Stimulated activated CD8-positive, alpha-beta memory T cell treated with anti-CD3 and anti-CD28 coated beads, Interleukin-15, amount 100 ng/mL, for 1 hour (primary cell): Measurements from ENCODE around the gene WFIKKN2.

ENCODE experiments used
- DNase-seq: peaks from one replicate; pipeline ENCODE4 v3.0.0-alpha.2; 2020; ENCODE audit warnings: low read depth

WFIKKN2 gene

DNA sequence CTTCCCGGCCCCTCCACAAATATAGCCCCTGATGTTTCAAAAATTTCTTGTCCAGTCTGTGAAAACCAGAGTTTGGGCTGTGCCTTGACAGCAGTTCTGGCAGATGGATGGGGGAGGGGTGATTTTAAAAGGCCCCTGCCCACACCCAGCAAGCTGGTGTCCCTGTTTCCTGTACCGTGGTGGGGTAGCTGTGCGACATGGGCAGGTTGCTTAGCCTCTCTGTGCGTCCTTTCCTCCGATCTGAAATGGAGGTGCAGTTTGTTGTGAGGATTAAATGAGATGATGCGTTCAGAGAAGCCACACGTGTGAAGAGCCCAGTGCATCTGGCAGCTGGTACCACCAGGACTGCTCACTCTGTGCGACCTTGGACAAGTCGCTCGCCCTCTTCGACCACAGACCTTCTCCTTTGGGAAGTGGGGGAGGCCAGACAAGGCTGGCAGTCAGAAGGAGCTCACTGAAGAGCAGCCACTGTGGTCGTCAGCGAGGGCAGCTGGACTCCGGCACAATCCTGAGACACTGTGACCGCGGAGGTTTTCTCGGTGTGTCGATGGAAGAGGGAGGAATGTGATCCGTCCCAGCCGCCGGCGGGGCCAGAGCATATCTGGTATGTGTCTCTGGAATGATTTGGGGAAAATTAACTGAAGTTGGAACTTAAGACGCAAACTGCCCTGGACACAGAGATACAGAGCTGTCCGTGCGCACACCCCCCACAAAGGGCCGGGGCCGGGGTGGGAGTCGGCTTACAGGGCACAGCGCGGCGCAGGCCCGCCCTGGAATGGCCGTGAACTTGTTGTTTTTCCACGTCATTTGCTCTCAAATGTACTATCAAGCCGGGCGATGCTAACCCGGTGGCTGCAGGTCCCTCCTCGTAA, 721 bp upstream of the WFIKKN2 start:
- no peak for DNase-seq

- DNase-seq, result no peak
Observed at GRCh38 chr17:50836826-50837225, 1.4 kb downstream of the WFIKKN2 start.

DNA sequence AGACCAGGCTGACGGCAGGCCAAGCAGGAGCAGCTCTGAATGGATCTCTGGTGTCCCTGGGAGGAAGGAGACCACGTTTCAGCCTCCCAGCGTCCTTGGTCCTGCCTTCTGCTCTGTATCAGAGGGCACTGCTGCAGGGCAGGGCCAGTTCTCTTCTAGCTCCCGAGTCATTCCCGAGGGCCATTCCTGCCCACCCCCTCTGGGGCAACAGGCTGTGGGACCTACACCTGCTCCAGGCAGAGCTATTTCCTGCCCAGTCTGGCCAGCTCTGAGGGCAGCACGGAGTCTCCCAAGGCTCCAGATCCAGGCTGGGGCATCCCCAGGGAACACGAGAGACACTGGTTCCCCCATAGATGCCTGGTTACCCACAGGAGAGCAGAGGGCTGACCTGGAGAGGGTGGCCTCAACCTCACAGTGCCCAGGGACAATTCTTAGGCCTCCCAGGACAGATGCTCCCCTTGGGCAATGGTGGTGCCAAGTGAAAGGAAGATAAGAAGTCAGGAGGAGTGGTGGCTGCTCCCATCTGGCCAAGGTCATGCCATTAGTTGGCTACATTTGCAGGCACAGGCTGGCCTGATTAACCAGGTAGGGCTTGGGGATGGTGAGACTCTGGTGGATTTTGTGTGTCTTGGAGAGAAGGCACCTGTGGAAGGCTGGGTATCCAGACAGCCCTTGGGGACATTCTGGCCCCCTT, 2.0 kb downstream of the WFIKKN2 start:
- no peak for DNase-seq

DNA sequence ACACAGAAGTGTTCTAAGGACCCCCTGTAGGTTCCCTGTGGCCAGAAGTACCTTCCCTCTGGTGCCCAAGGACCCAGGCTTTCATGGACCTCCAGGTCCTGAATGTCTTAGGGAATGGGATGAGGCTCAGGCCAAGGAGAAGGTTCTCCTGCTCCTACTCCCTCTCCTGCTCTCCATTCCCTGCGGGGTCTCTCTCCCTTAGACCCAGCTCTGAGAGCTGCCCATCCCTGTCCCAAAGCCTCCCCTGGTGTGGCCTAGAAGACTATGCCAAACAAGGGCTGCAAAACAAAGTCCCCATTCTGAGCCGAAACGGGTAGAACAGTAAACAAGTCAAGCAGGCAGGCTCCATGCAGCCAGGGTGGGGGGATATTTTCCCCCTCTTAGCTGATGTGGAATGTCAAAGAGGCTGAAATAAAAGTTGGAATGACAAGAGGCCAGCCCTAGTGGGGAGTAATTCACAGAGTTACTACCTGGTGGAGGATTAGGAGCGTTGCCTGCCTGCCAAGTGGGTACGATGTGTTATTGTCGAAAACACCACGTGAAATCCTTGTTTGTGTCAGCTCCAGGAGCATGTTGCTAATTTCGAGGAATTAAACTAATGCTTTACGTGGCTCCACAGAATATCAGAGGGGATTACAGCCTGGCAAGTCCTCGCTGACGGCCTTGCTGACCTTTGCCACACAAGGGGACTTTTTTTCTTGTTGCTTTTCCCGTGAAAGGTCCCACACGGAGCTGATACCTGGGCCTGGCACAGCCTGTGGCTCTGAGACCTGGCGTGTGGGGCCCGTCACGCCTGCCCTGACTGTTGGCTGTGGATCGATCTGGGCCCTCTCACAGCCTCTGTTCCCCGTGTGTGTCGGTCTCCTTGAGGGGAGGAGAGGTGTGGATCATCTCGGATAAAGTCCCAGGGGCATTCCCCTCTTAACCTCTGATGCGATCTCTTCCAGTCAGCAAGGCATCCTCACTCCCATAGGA, 2.9 kb downstream of the WFIKKN2 start:
- DNase-seq, result no peak

- no peak for DNase-seq
Observed at GRCh38 chr17:50839591-50840310, 4.4 kb downstream of the WFIKKN2 start.

- DNase-seq, result no peak
Observed at GRCh38 chr17:50840311-50840851, 5.0 kb downstream of the WFIKKN2 start.

DNA sequence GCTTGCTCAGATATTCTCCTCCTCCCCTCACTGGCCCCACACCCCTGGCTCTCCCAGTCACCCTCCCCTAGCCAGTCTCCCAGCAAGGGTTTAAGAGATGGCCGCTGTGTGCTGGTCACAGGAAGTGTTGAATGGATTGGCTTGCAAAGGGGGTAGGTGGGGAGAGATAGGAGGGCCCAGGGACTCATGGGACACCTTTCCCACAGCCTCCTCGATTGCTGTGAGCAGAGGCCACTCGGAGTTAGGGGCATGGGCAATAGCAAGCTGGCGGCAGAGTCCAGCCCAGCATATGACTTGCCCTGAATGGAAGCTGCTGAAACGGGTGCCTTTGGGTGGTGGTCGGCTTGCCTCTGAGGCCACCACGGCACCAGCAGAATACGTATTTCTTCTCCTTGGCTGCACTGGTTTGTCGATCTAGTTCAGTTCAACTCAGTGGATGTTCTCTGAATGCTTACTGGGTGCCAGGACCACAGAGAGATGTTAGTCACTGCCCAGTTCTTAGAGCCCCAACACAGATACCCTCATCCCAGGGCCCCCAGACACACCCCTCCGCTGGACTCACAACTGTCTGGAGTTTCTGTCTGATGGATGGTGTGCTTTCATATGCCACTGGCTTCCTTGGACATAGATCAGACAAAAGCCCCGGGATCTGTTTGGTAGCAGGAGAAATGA, 6.0 kb downstream of the WFIKKN2 start:
- DNase-seq, result no peak

DNA sequence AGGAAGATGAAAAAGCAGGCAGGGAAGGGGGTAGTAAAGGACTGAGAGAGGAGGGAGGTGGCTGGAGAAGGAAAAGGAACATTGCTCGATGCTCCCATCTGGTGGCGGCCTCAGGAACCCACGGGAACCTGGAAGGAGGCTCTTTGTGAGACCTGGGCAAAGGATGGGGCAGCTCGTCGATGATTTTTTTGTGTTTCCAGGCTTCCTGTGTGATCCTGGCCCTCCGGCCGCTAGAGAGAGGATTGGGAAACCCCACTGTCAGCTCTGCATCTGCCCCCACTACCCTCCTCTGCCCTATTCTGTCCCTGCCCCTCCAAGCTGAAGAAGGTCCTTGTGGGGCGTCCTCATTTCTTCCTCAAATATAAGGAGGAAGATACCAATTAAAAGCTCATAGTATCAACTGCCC, 6.6 kb downstream of the WFIKKN2 start:
- peak; percentile 20 for DNase-seq

- DNase-seq, result no peak
Observed at GRCh38 chr17:50842506-50843149, 7.2 kb downstream of the WFIKKN2 start.

DNA sequence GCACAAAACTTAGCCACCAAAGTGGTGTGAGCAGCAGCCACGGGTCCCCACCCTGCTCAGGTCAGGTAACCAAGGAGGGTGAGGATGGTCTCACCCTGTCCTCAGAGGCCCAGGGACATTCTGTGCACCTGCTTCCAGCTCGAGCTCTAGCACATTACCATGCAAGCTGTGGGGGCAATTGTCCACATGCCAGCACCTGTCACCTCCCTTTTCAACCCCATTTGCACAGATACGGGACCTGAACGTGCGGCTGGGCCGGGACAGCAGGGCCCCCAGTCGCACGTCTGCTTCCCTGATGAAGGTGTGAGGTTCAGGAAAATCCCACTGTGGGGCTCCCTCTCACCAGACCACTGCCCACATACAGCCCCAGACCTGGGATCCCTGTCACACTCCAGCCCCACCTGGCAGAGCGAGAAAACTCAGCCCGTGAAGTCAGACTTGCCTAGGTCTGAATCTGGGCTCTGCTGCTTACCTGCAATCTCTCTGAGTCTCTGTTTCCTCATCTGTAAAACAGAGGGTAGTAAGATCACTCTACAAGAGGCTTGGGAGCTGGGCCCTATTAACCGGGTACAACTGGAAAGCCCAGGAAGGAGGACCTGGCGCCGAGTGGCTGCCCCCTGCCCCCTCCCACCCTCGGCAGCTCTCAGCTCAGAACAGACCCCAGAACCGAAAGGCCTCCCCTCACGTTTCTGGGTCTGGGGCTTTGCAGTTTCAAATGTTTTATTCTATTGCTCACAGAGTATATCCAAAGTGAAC, 7.9 kb downstream of the WFIKKN2 start:
- no peak for DNase-seq

- DNase-seq, result no peak
Observed at GRCh38 chr17:50844117-50844700, 8.8 kb downstream of the WFIKKN2 start.

DNA sequence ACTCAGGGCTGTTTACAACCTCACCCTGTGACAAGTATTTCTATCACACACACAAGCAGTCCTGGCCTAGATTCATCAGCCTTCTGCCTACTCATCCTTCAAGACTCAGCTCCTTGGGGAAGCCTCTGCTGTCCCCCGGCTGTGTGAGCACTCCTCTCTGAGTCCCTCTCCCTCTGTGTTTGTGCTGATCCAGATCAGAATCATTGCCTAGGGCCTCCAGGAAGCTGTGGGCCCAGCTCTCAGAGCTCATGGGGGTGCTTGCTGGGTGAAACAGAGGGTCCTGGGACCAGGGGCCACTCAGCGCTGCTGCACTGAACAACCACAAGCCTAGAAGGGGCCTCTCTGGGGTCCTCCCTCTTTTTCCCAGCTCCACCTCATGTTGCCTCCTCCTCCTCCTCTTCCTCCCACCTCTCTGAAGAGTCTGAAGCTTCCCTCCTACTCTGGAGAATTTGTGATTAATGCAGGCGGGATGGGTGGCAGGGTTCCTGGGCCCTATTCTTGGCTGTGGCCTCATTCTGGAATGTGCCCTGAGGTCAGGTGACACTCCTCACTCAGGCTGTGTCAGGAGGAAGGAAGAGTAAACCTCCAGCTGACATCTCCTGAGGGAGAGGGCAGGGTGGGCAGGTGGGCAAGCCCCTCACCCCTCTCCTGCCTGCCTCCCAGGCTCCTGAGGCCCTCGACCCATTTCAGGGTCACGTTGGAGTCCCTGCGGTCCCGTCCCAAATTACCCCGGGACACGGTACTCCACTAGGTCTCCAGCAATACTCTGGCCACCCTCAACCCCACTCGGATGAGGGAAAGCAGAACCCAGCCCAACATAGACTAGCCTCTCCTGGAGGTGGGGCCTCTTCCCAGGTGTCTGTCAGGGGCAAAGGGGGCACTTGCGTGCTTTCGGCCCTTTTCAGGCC, 10.1 kb downstream of the WFIKKN2 start:
- DNase-seq, result no peak

GRCh38 chr17:50847566-50847965, 12.2 kb downstream of the WFIKKN2 start:
- DNase-seq, result no peak

GRCh38 chr17:50848039-50848438, 12.7 kb downstream of the WFIKKN2 start:
- no peak for DNase-seq

- no peak for DNase-seq
Observed at GRCh38 chr17:50848711-50849110, 13.3 kb downstream of the WFIKKN2 start.

GRCh38 chr17:50850640-50851039, 15.3 kb downstream of the WFIKKN2 start:
- DNase-seq, result no peak

GRCh38 chr17:50853015-50853615, 17.7 kb downstream of the WFIKKN2 start:
- no peak for DNase-seq

GRCh38 chr17:50853781-50854180, 18.4 kb downstream of the WFIKKN2 start:
- DNase-seq, result no peak
